Thyroid gland (tissue), 4 donors: ENCODE results near the gene GTPBP1. TPM values are rescaled to one million over a fixed set of nuclear protein-coding genes. Genes with fewer than 3 reads are reported as not detected.

Source experiments
- DNase-seq, 2 donors: peaks; one replicate each; pipeline ENCODE4 v3.0.0-alpha.2; 2019
- H3K27ac ChIP-seq, 3 donors: fragments of 200-600 bp; sonication (generic); 1 replicate in 2 of 3; 2 replicates in 1 of 3; pipeline ENCODE4 v1.5.1; 2016 to 2019; ENCODE audit warnings: mild to moderate bottlenecking in 1 of 3, moderate library complexity in 1 of 3
- H3K27me3 ChIP-seq: fragments of 200-600 bp; sonication (generic); one replicate; pipeline ENCODE4 v1.5.1; 2019
- H3K36me3 ChIP-seq, 2 donors: fragments of 200-600 bp; sonication (generic); one replicate each; pipeline ENCODE4 v1.5.1; 2016 to 2019
- H3K4me1 ChIP-seq, 2 donors: fragments of 200-600 bp; sonication (generic); one replicate each; pipeline ENCODE4 v1.5.1; 2017 to 2019
- H3K4me3 ChIP-seq, 3 donors: fragments of 200-600 bp; sonication (generic); replicated peaks in 1 of 3; 1 replicate in 2 of 3; 2 replicates in 1 of 3; pipeline ENCODE4 v1.5.1; 2016; ENCODE audit warnings: mild to moderate bottlenecking in 1 of 3
- H3K9me3 ChIP-seq: fragments of 200-600 bp; sonication (generic); one replicate; pipeline ENCODE4 v1.5.1; 2017
- POLR2A ChIP-seq, 2 donors: fragments of 450-650 bp; IDR thresholded peaks; one replicate each; pipeline ENCODE4 v1.6.1; 2017; ENCODE audit warnings: antibody characterized with exemption in 2 of 2, mild to moderate bottlenecking in 2 of 2, moderate library complexity in 1 of 2
- WGBS, 2 donors: methylation state at CpG; one replicate each; pipeline ENCODE4 v1.1.5; 2017; 5-methylcytosine and 5-hydroxymethylcytosine counted together
- intact Hi-C: fragments of 100-400 bp; cut with DNase I; formaldehyde crosslinking; loops from one replicate; pipeline ENCODE4 v1.15.1; 2023
- total RNA-seq, 4 donors: library from RNA; depleted of rRNA; stranded (reverse); fragments of >200 nt; gene quantifications; one replicate each; pipeline ENCODE4 v1.2.3, GENCODE V29; 2016
- TF ChIP-seq, protein P1 (sequence below), 6 experiments: fragments of 200-600 bp in 3 of 6; fragments of 450-650 bp in 3 of 6; sonication (generic) in 3 of 6; IDR thresholded peaks; one replicate each; pipeline ENCODE4 v1.5.1; 2016 to 2019; ENCODE audit warnings: antibody characterized with exemption in 6 of 6, mild to moderate bottlenecking in 2 of 6, inconsistent platforms in 1 of 6, moderate library complexity in 1 of 6

GTPBP1 gene
- total RNA-seq, 4 donors from 2014 or later: 51.6 to 117 (median 69.6) TPM

DNA sequence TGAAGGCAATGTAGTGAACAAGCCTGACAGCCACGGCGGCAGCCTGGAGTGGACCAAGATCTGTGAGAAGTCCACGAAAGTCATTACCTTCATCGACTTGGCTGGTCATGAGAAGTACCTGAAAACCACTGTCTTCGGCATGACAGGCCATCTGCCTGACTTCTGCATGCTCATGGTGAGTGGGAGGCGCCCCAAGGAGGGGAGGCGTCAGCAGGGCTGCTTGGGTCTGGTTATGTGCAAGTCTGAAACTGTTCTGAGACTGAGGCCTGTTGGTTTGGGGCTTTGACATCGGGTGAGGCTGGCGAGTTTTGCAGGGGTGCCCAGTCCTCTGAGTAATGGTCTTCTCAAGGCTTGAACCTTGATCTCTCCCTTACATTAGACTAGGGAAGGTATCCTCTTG lies 11.1 kb downstream of the GTPBP1 start:
- intact Hi-C loops: no loop called here
- DNase-seq: no peak
- Histone ChIP-seq H3K4me3 (no peak overlapping the region), H3K27ac (no peak overlapping the region), H3K27me3 (no peaks in the 10 kb centered on the region), H3K36me3 (peaks cover 15 to 19% of the 10 kb centered on the region in 2 donors), H3K9me3 (no peaks in the 10 kb centered on the region), H3K4me1 (peaks cover 21 to 23% of the 10 kb centered on the region in 2 donors)
- TF ChIP-seq POLR2A (IDR thresholded peaks at IDR 0.05): no peak
- TF ChIP-seq, protein P1, sequence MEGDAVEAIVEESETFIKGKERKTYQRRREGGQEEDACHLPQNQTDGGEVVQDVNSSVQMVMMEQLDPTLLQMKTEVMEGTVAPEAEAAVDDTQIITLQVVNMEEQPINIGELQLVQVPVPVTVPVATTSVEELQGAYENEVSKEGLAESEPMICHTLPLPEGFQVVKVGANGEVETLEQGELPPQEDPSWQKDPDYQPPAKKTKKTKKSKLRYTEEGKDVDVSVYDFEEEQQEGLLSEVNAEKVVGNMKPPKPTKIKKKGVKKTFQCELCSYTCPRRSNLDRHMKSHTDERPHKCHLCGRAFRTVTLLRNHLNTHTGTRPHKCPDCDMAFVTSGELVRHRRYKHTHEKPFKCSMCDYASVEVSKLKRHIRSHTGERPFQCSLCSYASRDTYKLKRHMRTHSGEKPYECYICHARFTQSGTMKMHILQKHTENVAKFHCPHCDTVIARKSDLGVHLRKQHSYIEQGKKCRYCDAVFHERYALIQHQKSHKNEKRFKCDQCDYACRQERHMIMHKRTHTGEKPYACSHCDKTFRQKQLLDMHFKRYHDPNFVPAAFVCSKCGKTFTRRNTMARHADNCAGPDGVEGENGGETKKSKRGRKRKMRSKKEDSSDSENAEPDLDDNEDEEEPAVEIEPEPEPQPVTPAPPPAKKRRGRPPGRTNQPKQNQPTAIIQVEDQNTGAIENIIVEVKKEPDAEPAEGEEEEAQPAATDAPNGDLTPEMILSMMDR (IDR thresholded peaks at IDR 0.05): no peak
- 89 to 95% methylated on average over 7 to 9 of the region's 9 CpGs for WGBS, 2 donors

DNA sequence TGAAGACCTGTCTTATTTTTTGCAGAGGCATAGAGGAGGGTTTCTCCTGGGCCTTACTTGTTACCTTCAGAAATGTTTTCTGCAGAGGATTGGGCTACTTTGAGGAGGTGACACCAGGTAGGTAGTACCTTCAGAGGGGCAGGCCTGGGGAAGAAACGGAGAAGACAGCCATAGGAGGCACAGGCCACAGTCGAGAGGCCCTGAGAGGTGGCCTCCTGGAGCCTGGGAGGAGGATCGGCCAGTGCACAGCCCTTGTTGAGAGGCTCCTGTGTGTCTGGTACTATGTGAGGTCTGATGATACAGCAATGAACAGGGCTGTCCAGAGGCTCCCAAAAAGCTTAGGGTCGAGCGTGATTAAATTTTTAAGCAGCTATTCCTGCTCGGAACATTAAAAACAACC lies 11.5 kb downstream of the GTPBP1 start:
- Histone ChIP-seq H3K9me3 (no peaks in the 10 kb centered on the region), H3K36me3 (peaks cover 18 to 22% of the 10 kb centered on the region in 2 donors), H3K4me1 (peaks cover 21 to 23% of the 10 kb centered on the region in 2 donors), H3K4me3 (no peak overlapping the region), H3K27me3 (no peaks in the 10 kb centered on the region), H3K27ac (no peak overlapping the region)
- no peak for DNase-seq
- 91 to 93% methylated on average over 6 of the region's 6 CpGs for WGBS, 2 donors
- intact Hi-C loops: no loop called here
- TF ChIP-seq, protein P1 (IDR thresholded peaks at IDR 0.05): no peak
- TF ChIP-seq POLR2A (IDR thresholded peaks at IDR 0.05): no peak

DNA sequence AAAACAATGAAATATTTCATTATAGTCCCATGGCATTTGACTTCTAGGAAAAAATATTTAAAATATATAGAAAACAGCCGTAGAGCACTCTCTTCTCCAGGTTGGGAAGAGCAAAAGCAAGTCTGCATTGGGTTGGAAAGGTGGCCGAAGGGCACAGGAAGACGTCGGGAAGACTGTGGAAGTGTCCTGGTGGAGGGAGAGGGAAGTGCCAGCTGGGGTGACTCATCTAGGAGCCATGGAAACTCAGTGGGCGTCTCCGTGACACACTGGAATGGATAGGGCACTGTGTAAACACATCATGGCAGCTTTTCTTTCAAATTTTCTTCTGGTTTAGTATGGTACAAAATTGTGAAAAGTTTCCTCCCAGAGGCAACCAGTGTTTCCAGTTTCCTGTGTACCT lies 12.7 kb downstream of the GTPBP1 start:
- peak; percentile 79 to 84 for DNase-seq
- Histone ChIP-seq H3K4me3 (no peak overlapping the region), H3K27ac (peak overlapping the region; percentile 21 to 69 (median 58)), H3K36me3 (peaks cover 29 to 34% of the 10 kb centered on the region in 2 donors), H3K9me3 (no peaks in the 10 kb centered on the region), H3K27me3 (no peaks in the 10 kb centered on the region), H3K4me1 (peaks cover 19 to 21% of the 10 kb centered on the region in 2 donors)
- WGBS, 2 donors: 32 to 35% methylated on average over 6 of the region's 6 CpGs
- TF ChIP-seq POLR2A (IDR thresholded peaks at IDR 0.05): no peak
- TF ChIP-seq, protein P1 (IDR thresholded peaks at IDR 0.05): peak; percentile 29 to 82 (median 68)
- intact Hi-C loops: no loop called here

DNA sequence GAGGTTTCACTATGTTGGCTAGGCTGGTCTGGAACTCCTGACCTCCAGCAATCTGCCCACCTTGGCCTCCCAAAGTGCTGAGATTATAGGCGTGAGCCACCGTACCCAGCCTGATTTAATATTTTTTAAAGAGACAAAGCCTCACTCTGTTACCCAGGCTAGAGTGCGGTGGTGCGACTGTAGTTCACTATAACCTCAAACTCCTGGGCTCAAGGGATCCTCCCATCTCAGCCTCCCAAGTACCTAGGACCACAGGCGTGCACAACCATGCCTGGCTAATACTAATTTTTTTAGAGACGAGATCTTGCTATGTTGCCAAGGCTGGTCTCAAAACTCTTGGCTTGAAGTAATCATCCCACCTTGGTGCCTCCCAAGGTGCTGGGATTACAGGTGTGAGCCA lies 13.5 kb downstream of the GTPBP1 start:
- peaks cover 35 to 42% of the 10 kb centered on the region in 2 donors for H3K36me3 ChIP-seq
- H3K27me3 ChIP-seq: no peaks in the 10 kb centered on the region
- no peak overlapping the region for H3K4me3 ChIP-seq
- H3K4me1 ChIP-seq: peaks cover 11 to 15% of the 10 kb centered on the region in 2 donors
- intact Hi-C loops: no loop called here
- no peak for DNase-seq
- H3K27ac ChIP-seq: peak overlapping the region; percentile 21 to 69 (median 58)
- TF ChIP-seq, protein P1 (IDR thresholded peaks at IDR 0.05): no peak
- no peak for TF ChIP-seq POLR2A (IDR thresholded peaks at IDR 0.05)
- 93 to 95% methylated on average over 6 of the region's 6 CpGs for WGBS, 2 donors
- no peaks in the 10 kb centered on the region for H3K9me3 ChIP-seq

DNA sequence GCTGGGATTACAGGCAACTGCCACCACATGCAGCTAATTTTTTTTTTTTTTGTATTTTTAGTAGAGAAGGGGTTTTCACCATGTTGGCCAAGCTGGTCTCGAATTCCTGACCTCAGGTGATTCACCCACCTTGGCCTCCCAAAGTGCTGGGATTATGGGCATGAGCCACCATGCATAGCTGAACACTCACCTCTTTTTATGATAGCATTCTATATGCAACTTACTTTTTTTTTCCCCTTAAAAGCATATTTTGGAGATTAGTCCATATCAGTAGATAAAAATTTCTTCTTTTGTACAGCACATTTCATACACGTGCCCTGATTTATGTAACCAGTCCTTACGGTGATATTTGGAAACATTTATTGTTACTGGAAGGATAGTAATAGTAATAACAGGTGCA lies 14.6 kb downstream of the GTPBP1 start:
- intact Hi-C loops: no loop called here
- peaks cover 11 to 15% of the 10 kb centered on the region in 2 donors for H3K4me1 ChIP-seq
- peaks cover 39 to 50% of the 10 kb centered on the region in 2 donors for H3K36me3 ChIP-seq
- no peaks in the 10 kb centered on the region for H3K27me3 ChIP-seq
- H3K27ac ChIP-seq: no peak overlapping the region
- 93 to 96% methylated on average over 3 of the region's 3 CpGs for WGBS, 2 donors
- H3K4me3 ChIP-seq: no peak overlapping the region
- DNase-seq: no peak
- TF ChIP-seq, protein P1 (IDR thresholded peaks at IDR 0.05): no peak
- TF ChIP-seq POLR2A (IDR thresholded peaks at IDR 0.05): no peak
- H3K9me3 ChIP-seq: no peaks in the 10 kb centered on the region
